Peyer's patch (tissue), 4 donors: ENCODE results near the gene CNIH4. TPM values are rescaled to one million over a fixed set of nuclear protein-coding genes. Genes with fewer than 3 reads are reported as not detected.
A peak's percentile ranks its signal among the peaks of the same experiment; 100 is the strongest.
"Not testable (repeated sequence)": the region's sequence is repeated elsewhere in the genome, so short reads cannot be mapped to it uniquely, and the experiment has no call there.

Source experiments
- DNase-seq, 3 donors: peaks; one replicate each; pipeline ENCODE4 v3.0.0-alpha.2; 2017 to 2019
- H3K27ac ChIP-seq, 4 donors: fragments of 200-600 bp; sonication (generic); one replicate each; pipeline ENCODE4 v1.5.1; 2016 to 2019
- H3K27me3 ChIP-seq, 2 donors: fragments of 200-600 bp; sonication (generic); one replicate each; pipeline ENCODE4 v1.5.1; 2019
- H3K36me3 ChIP-seq, 3 donors: fragments of 200-600 bp; sonication (generic); one replicate each; pipeline ENCODE4 v1.5.1; 2016 to 2019
- H3K4me1 ChIP-seq, 4 donors: fragments of 200-600 bp; sonication (generic); one replicate each; pipeline ENCODE4 v1.5.1; 2016 to 2019
- H3K4me3 ChIP-seq, 4 donors: fragments of 200-600 bp; sonication (generic); 1 replicate in 3 of 4; 2 replicates in 1 of 4; pipeline ENCODE4 v1.5.1; 2016 to 2019; ENCODE audit warnings: mild to moderate bottlenecking in 1 of 4
- H3K9me3 ChIP-seq, 4 donors: fragments of 200-600 bp; sonication (generic); one replicate each; pipeline ENCODE4 v1.5.1; 2016 to 2019; ENCODE audit warnings: mild to moderate bottlenecking in 1 of 4
- CTCF ChIP-seq, 6 experiments: fragments of 450-650 bp in 4 of 6; fragments of 200-600 bp in 2 of 6; sonication (generic) in 1 of 6; IDR thresholded peaks; one replicate each; pipeline ENCODE4 v1.5.1; 2017 to 2019; ENCODE audit warnings: antibody characterized with exemption in 6 of 6, mild to moderate bottlenecking in 3 of 6, moderate library complexity in 1 of 6
- POLR2A ChIP-seq, 2 donors: fragments of 450-650 bp; IDR thresholded peaks; one replicate each; pipeline ENCODE4 v1.5.1; 2017; ENCODE audit warnings: antibody characterized with exemption in 2 of 2, mild to moderate bottlenecking in 2 of 2, moderate library complexity in 2 of 2
- total RNA-seq, 4 donors: library from RNA; depleted of rRNA; stranded (reverse); fragments of >200 nt; gene quantifications; one replicate each; pipeline ENCODE4 v1.1.0, GENCODE V29; 2016

Gene CNIH4
- total RNA-seq, 4 donors from 2014 or later = 19.8 to 77.8 (median 47.0) TPM

DNA sequence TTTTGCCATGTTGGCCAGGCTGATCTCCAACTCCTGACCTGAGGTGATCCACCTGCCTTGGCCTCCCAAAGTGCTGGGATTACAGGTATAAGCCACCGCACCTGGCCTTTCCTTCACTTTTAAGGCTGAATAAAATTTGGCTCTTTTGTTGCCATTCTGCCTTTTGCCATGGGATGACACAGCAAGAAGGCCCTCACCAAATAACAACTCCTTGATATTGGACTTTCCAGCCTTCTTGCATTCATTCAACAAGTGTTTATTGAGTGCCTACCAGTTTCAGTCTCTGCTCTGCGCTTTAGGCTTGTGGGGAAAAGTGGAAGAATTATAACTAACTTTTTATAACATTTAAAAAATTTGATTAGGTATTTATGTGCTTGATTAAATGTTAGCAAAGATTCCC is 24.9 kb upstream of the CNIH4 start:
- TF ChIP-seq POLR2A (IDR thresholded peaks at IDR 0.05) = no peak
- TF ChIP-seq CTCF (IDR thresholded peaks at IDR 0.05) = no peak
- Histone ChIP-seq H3K4me3 (no peak overlapping the region), H3K36me3 (no peaks in the 10 kb centered on the region), H3K4me1 (peaks cover 0 to 12% (median 2%) of the 10 kb centered on the region in 4 donors), H3K27ac (no peak overlapping the region), H3K27me3 (no peaks in the 10 kb centered on the region), H3K9me3 (no peaks in the 10 kb centered on the region)
- no peak for DNase-seq

DNA sequence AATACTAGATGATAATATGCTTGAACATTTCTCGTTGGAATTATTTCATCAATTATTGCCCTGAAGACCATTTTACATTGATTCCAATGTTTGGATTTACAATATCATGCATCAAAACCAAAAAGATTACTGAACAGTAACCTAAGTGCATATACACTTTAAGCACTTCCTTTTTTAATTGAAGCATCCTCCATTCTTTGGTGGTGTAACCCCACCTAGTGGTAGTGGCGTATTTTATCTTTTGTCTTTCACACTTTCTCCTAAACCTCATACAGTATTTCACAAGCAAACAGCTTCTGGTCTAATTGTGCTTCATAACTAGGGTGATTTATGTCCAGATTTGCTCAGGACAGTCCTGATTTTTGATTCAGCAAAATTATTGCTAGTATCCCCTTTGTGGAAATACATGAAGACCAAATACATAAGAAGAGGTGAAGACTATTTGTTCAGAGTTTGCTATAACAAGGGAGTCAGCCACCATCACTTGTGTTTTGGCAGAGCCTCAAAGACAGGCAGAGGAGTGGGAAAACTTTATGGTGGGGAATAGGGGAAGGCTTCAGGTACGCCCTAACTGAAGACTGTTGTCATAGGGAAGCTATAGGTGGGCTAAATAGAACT is 23.3 kb upstream of the CNIH4 start:
- Histone ChIP-seq H3K36me3 (no peaks in the 10 kb centered on the region), H3K9me3 (no peaks in the 10 kb centered on the region), H3K4me1 (peaks cover 0 to 10% (median 2%) of the 10 kb centered on the region in 4 donors), H3K27ac (no peak overlapping the region), H3K27me3 (no peaks in the 10 kb centered on the region), H3K4me3 (no peak overlapping the region)
- DNase-seq = no peak
- no peak for TF ChIP-seq POLR2A (IDR thresholded peaks at IDR 0.05)
- TF ChIP-seq CTCF (IDR thresholded peaks at IDR 0.05) = peak; percentile 20 to 90 (median 88)

DNA sequence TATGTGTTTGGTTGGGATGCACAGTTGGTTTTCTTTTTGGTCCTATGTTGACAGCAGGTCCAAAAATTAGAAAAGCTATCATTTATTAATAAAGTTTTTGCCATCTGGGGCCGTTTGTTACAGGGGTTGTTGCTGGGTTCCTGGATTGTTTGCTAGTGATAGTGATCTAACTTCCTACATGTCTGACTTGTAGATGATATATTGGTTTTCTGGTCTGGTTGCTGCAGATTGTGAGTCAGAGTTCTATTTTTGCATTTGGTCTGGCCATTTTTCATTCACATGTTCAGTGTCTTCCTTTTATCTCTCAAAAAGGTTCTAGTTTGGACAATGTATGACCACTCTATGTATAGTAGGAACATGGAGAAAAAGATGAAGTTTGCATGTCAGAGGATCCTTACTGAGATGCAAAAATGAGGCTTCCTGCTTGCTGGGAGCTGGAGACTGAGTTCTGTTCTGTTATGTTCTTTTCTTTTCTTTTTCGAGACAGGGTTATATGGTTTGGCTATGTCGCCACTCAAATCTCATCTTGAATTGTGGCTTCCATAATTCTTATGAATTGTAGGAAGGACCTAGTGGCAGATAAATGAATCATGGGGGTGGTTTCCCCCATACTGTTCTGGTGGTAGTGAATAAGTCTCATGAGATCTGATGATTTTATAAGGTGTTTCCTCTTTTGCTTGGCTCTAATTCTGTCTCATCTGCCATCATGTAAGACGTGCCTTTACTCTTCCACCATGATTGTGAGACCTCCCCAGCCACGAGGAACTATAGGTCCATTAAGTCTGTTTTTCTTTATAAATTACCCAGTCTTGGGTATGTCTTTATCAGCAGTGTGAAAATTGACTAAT is 22.5 kb upstream of the CNIH4 start:
- Histone ChIP-seq H3K9me3 (no peaks in the 10 kb centered on the region), H3K4me3 (no peak overlapping the region), H3K36me3 (no peaks in the 10 kb centered on the region), H3K4me1 (peaks cover 0 to 2% (median 0%) of the 10 kb centered on the region in 4 donors), H3K27ac (no peak overlapping the region), H3K27me3 (no peaks in the 10 kb centered on the region)
- no peak for DNase-seq
- TF ChIP-seq CTCF (IDR thresholded peaks at IDR 0.05) (no peak), POLR2A (IDR thresholded peaks at IDR 0.05) (no peak)

DNA sequence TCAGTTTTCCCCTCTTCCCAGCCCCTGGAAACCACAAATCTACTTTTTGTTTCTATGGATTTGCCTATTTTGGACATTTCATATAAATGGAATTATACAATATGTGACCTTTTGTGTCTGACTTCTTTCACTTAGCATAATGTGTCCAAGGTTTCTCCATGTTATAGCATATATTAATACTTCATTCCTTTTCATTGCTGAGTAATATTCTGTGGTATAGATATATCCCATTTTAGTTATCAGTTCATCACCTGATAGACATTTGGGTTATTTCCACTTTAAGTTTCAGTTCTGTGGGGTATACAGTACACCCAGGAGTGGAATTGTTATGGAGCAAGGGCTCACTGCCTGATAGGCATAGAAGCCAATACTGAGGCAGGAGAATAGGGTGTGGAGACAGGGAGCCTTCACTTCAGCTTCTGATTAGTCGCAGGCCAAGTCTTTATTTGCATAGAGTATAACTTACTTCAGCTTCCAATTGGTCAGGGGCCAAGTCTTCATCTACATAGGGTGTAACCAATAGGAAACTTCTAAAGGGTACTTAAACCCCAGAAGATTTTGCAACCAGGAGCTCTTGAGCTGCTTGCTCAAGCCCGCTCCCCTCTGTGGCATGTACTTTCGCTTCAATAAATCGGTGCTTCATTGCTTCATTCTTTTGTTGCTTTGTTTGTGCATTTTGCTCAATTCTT is 18.4 kb upstream of the CNIH4 start:
- H3K4me3 ChIP-seq = no peak overlapping the region
- TF ChIP-seq CTCF (IDR thresholded peaks at IDR 0.05) = no peak
- TF ChIP-seq POLR2A (IDR thresholded peaks at IDR 0.05) = no peak
- no peak overlapping the region for H3K27ac ChIP-seq
- no peaks in the 10 kb centered on the region for H3K36me3 ChIP-seq
- H3K27me3 ChIP-seq = no peaks in the 10 kb centered on the region
- DNase-seq = no peak
- H3K9me3 ChIP-seq = peaks cover 0 to under 1% (median 0%) of the 10 kb centered on the region in 4 donors
- peaks cover 0 to 9% (median 0%) of the 10 kb centered on the region in 4 donors for H3K4me1 ChIP-seq

GRCh38 chr1:224339442-224340033 is 17.1 kb upstream of the CNIH4 start:
- no peak for TF ChIP-seq POLR2A (IDR thresholded peaks at IDR 0.05)
- TF ChIP-seq CTCF (IDR thresholded peaks at IDR 0.05) = no peak
- Histone ChIP-seq H3K36me3 (no peaks in the 10 kb centered on the region), H3K27me3 (no peaks in the 10 kb centered on the region), H3K9me3 (peaks cover 0 to 13% (median 9%) of the 10 kb centered on the region in 4 donors), H3K27ac (no peak overlapping the region), H3K4me3 (no peak overlapping the region), H3K4me1 (peaks cover 0 to 9% (median 0%) of the 10 kb centered on the region in 4 donors)
- no peak for DNase-seq

DNA sequence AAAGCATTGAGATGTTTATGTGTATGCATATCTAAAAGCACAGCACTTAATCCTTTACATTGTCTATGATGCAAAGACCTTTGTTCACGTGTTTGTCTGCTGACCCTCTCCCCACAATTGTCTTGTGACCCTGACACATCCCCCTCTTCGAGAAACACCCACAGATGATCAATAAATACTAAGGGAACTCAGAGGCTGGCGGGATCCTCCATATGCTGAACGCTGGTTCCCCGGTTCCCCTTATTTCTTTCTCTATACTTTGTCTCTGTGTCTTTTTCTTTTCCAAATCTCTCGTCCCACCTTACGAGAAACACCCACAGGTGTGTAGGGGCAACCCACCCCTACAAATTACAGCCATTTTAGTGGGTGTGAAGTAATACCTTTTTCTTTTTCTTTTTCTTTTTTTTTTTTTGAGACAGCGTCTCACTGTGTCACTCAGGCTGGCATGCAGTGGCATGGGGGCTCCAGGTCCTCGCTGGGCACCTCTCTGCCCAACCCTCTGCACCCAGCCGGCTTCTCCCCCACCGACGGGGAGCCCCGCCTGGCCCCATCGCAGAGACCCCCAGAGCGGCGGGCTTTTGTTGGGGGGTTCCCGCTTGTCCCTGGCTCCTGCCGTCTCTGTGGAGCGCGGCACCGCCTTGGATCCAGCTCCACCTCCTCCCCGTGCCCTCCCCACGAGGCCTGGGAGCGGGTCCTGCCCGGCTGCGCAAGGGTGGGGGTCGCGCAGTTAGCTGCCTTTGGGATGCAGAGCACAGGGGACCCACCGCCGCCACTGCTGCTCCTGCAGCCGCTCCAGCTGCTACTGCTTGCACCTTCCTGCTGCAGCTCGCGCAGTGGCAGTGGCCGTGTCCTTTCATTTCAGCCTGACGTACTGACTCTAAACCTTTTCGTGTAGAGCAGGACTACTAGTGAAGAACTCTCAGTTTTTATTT is 16.0 kb upstream of the CNIH4 start:
- Histone ChIP-seq H3K4me3 (peak overlapping the region; percentile 33 to 63 (median 47)), H3K9me3 (peaks cover 0 to 14% (median 9%) of the 10 kb centered on the region in 4 donors)
- H3K27ac ChIP-seq, H3K36me3 ChIP-seq, H3K27me3 ChIP-seq, H3K4me1 ChIP-seq: not testable (repeated sequence)
- DNase-seq = peak; percentile 20 to 61 (median 60)
